CD4-positive, alpha-beta T cell treated with Interleukin-12 subunit alpha and Interleukin-12 subunit beta, for 1 hour (primary cell): Measurements from ENCODE around the gene SIPA1L3.
"Not testable (repeated sequence)": the region's sequence is repeated elsewhere in the genome, so short reads cannot be mapped to it uniquely, and the experiment has no call there.

Experiments used
- DNase-seq: peaks from one replicate; pipeline ENCODE4 v3.0.0-alpha.2; 2020

Gene SIPA1L3

DNA sequence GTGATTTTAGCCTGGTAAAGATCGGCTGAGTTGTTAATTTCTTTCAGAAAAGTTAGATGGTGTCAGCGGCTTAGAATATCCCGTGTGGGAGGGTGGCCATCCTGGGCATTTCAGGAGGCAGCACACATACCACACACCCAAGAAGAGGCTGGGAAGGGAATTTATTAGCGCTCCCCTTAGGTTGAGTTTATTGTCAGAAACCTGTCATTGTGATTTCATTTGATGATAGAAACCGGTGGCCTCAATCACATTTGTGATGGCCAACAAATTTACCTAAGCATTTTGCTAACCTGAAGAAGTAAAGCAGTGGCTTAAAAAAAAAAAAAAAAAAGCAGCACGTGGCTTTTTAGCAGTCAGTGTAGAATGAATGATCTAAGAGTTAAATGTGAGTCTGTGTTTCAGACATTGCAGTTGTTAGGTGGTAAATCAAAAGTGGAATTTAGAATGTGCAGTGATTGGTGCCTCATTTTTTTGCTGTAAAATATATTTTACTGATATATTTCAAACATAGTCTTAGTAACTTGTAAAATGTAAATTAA, 2.7 kb downstream of the SIPA1L3 start:
- no peak for DNase-seq

DNA sequence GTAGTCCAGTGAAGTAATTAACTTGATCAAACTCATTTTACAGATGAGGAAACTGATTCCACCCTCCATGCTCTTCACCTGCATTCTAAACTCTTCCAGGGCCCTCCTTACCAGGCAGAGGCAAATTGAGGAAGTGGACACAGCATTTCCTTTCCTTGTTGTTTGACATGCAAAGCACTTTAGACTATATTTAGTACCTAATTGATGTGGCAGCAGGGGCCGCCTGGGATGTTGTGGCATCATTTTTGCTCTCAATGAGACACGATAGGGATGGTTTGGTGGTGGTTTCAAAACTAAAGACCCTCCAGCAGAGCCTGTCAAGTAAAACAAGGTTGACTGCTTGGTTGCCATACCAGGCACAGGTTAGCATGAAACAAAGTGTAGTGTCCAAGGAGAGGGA, 7.9 kb downstream of the SIPA1L3 start:
- no peak for DNase-seq

- DNase-seq, result no peak
Measured at GRCh38 chr19:37920591-37921450, 13.8 kb downstream of the SIPA1L3 start.

- DNase-seq, result not testable (repeated sequence)
Measured at GRCh38 chr19:37924573-37924972, 17.6 kb downstream of the SIPA1L3 start.

DNA sequence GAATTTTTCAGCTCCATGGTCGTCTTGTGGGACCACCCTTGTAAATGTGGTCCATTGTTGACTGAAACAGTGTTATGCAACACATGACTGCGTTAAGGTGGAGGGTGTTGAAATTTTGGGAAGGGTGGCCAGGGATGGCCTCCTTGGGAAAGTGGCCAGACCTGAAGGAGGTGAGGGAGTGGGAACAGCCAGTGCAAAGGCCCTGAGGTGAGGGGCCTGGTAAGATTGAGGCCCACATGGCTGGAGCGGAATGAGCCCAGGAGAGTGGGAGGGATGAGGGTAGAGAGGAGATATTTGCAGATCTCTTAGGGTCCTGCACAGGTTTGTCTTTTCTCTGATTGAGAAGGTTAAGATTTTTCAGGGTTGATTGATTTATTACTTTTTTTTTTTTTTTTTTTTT, 18.2 kb downstream of the SIPA1L3 start:
- DNase-seq, result no peak

- no peak for DNase-seq
Measured at GRCh38 chr19:37926255-37926654, 19.2 kb downstream of the SIPA1L3 start.

DNA sequence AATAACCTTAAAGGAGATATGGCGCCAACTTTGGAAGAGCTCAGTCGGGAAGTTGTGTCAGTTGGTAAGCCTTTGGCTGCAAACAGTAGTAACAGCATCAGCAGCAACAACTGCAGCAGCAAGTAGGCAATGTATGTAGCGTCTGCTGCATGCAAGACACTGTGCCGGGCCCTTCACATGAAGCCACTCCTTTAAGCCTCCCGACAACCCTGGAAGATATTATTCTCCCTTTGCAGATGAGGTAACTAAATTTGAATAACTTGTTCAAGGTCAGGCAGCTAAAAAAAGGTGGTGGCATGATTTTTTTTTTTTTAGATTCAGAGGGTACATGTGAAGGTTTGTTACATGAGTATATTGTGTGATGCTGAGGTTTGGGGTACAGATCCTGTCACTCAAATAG, 19.7 kb downstream of the SIPA1L3 start:
- DNase-seq, result no peak

DNA sequence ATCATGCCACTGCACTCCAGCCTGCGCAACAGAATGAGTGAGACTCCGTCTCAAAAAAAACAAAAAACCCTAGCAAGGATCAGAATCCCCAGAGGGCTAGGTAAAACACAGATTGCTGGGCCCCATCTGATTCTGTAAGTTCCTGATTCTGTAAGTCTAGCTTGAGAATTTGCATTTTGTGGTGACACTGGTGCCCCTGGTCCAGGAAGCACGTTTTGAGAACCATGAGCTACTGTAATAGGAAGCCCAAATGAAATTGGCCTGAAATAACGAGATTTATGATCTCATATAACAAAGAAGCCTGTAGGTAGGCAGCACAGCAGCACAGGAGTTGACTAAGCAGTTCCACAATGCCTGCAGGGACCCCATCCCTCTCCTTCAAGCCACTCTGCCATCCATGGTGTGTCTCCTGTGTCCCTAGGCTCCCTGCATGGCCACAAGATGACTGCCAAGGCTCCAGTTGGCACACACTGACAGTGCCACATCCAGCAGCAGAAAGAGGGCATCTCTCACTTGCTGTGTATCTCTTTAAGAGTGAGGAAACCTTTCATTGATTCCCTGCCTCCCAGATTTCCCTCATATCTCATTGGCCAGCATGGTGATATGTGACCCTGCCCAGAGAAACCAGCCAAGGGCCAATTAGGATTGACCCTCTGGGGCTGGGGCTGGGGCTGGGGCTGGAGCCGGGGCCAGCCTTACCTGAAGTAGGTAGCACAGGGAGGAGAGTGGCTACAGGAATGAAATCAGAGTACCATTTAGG, 21.7 kb downstream of the SIPA1L3 start:
- no peak for DNase-seq

DNA sequence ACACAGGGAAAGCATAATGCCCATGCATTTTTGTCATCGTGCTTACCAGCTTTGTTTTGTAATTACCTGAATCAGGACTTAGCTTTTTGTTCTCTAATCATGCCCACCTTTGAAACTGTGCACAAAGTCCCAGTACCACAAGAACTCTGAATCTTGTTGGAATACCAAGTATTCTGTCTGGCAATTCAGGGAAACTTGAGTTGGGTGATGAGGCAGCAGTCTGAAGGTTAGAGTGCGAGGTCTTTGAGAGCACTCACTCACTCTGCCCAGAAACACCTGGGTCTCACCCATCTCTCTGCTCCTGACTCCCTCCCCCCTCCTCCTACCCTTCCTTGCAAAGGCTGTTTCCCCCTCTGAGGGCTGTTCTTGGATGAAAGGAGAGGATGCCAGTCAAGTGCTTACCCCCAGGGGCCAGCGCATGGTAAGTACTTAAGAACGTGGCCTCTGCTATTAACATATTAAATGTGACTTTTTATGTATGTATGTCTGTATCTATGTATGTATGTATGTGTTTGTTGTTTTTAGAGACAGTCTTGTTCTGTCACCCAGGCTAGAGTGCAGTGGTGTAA, 22.4 kb downstream of the SIPA1L3 start:
- DNase-seq, result no peak

GRCh38 chr19:37930416-37930815, 23.4 kb downstream of the SIPA1L3 start:
- no peak for DNase-seq

GRCh38 chr19:37931881-37932655, 25.1 kb downstream of the SIPA1L3 start:
- no peak for DNase-seq

GRCh38 chr19:37932985-37933936, 26.3 kb downstream of the SIPA1L3 start:
- no peak for DNase-seq

GRCh38 chr19:37933937-37934358, 26.9 kb downstream of the SIPA1L3 start:
- DNase-seq, result no peak

DNA sequence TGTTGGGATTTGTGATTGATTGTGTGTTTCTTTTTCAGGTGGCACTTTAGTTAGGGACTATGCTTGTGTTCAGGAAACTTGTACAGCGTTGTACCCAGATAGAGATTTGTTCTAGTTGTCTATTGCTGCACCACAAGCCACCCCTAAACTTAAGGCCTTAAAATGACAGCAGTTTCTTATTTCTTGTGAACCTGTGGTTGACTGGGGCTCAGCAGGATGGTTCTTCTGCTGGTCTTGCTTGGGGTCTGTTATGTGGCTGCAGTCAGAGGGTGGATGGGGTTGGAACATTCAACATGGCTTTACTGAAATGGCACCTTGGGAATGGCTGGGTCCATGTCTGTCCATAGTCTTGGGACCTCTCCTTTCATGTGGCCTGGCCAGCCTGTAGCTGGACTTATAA, 28.3 kb downstream of the SIPA1L3 start:
- no peak for DNase-seq

- no peak for DNase-seq
Measured at GRCh38 chr19:37936166-37936565, 29.2 kb downstream of the SIPA1L3 start.

DNA sequence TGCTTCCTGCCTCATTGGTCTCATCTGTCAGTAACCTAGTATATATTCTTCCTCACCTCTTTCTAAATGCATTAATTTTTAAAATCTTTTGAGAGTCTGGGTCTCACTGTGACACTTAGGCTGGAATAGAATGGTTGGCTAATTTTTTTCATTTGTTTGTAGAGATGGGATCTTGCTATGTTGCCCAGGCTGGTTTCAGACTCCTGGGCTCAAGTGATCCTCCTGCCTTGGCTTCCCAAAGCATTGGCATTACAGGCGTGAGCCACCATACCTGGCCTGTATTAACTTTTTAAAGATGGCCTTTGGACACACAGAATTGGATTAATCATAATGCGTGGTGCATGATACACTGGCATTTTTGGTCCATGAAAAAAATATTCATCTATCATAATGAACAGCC, 29.9 kb downstream of the SIPA1L3 start:
- no peak for DNase-seq

- DNase-seq, result no peak
Measured at GRCh38 chr19:37938353-37938752, 31.3 kb downstream of the SIPA1L3 start.

DNA sequence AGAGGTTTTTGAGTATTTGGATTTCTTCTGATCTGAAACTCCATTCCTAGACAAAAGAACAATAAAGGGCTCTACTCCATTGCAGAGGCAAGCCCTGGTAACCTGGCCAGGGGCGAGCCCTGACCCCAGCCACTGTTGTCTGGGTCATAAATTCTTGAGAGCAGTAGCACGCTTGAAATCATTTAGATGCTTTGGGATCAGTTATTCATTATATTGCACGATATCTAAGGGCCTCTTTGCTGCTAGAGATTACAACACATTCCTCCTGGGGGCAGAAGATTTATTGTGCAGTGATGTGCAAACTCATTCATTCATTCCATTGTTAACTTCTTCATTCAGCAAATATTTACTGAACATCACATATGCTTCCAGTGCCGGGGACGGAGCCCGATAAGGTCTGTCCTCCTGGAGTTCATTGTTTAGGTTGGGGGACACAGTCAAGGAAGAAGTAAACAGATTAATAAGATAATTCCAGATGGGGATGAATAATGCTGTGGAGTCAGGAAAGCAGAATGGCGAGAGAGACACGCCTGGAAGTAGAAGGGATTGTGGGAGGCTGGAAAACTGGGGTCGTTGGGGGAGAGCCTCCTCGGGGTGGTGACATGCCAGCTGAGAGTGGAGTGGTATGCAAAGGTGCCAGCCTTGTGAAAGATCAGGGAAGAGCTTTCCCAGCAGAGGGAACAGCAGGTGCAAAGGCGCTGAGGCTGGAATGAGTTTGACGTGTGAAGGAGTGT, 34.9 kb downstream of the SIPA1L3 start:
- DNase-seq, result no peak

DNA sequence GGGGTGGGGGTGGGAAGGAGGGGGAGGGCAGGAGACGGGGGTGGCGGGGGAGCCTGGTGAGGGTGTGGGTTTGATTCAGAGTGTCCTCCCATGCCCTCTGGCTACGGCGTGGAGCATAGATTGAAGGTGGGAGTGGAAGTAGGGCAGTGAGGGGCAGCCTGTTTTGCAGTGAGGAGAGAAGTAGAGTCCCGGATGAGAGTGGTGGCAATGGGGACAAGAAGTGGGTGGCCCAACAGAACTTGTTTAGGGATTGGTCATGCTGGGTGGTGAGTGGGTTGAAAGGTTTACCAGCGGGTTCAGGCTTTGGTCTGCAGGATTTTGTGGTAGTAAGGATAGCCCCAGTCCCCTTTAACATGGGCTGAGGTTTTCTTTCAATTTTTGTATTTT, 35.5 kb downstream of the SIPA1L3 start:
- no peak for DNase-seq

DNA sequence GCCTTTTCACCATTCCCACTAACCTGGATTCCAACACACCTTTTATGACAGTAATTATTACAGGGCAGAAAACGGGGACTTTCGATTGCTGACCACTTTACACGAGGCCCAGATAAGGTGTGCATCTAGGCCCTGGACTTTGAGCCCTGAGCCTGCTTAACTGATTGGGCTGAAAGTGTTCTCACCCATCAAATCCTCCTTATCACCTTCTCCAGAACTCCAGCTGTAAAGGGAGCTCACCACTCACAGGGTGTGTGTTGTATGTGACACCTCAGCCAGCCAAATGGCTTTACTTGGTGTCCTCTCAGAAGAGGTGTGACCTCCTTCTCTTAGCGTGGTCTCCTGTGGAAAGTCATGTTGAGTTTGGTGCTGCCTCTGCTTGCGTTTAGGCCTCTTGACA, 36.5 kb downstream of the SIPA1L3 start:
- no peak for DNase-seq

DNA sequence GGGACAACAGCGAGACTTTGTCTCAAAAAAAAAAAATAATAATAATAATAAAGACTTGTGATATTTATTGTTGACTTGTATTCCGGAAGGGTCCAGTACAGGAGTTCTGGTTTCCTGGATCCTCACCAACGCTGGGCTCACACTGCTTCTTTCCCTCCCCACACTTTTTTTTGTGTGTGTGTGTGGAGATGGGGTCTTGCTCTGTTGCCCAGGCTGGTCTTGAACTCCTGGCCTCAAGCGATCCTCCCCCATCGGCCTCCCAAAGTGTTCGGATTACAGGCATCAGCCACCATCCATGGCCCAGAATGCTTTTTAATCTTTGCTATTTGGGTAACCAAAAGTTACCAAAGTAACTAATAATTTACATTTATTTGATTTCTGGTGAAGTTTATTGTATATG, 39.1 kb downstream of the SIPA1L3 start:
- DNase-seq, result no peak
